ENCODE data around the gene UBE3D.

DNA sequence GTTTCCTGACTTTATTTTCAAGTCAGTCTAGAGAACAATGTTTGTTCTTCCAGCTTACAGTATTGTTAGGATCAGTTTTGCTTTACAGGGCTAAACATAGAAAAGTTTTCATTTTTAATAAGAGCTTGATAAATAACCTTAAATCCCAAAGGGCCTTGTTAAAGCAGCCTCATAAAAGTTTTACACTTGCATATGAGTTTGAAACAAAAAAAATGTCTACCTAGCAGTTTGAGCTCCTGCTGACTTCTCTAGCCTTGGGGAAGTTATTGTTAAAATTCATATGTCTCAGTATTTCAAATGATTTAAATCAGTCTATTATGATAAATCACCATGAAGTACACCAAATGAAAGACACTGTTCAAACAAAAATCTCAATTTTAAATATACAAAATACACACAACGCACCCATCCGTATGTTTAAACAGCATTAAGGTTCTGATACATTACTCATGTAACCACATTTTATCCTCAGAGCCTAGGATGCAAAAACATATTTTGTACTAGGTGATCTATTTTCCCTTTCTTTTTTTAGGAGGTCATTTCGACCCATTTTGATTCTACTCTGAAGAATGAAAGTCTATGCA, 87.2 kb downstream of the UBE3D start:
- TF ChIP-seq, protein P1, sequence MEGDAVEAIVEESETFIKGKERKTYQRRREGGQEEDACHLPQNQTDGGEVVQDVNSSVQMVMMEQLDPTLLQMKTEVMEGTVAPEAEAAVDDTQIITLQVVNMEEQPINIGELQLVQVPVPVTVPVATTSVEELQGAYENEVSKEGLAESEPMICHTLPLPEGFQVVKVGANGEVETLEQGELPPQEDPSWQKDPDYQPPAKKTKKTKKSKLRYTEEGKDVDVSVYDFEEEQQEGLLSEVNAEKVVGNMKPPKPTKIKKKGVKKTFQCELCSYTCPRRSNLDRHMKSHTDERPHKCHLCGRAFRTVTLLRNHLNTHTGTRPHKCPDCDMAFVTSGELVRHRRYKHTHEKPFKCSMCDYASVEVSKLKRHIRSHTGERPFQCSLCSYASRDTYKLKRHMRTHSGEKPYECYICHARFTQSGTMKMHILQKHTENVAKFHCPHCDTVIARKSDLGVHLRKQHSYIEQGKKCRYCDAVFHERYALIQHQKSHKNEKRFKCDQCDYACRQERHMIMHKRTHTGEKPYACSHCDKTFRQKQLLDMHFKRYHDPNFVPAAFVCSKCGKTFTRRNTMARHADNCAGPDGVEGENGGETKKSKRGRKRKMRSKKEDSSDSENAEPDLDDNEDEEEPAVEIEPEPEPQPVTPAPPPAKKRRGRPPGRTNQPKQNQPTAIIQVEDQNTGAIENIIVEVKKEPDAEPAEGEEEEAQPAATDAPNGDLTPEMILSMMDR (IDR thresholded peaks at IDR 0.05; ENCODE audit: low read depth, low read length): no peak
- no peak for TF ChIP-seq POLR2A (IDR thresholded peaks at IDR 0.05; ENCODE audit: extremely low read depth, insufficient read length)
- TF ChIP-seq, protein P2, sequence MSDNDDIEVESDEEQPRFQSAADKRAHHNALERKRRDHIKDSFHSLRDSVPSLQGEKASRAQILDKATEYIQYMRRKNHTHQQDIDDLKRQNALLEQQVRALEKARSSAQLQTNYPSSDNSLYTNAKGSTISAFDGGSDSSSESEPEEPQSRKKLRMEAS (IDR thresholded peaks at IDR 0.05; ENCODE audit: low read depth, low read length): no peak
- TF ChIP-seq MYC (IDR thresholded peaks at IDR 0.05; ENCODE audit: low read depth, low read length): no peak
